HG03469 (cell line): Measurements from ENCODE around the gene DEPDC1B.
"Not testable (repeated sequence)": the region's sequence is repeated elsewhere in the genome, so short reads cannot be mapped to it uniquely, and the experiment has no call there.

Experiments used
- ATAC-seq: cut with Tn5 transposase; IDR thresholded peaks from one replicate; pipeline ENCODE4 v1.9.1; 2021; ENCODE audit warnings: mild to moderate bottlenecking, moderate library complexity, moderate number of reproducible peaks; ENCODE audit not compliant: unreplicated experiment

DEPDC1B gene

GRCh38 chr5:60700416-60700757, 421 bp upstream of the DEPDC1B start:
- peak; percentile 2 for ATAC-seq

- no peak for ATAC-seq
These were observed 718 bp downstream of the DEPDC1B start for GRCh38 chr5:60699288-60699608.

- no peak for ATAC-seq
These were observed 1.6 kb downstream of the DEPDC1B start for GRCh38 chr5:60698336-60698735.

- no peak for ATAC-seq
These were observed 9.6 kb downstream of the DEPDC1B start for GRCh38 chr5:60690326-60690725.

- no peak for ATAC-seq
These were observed 11.0 kb downstream of the DEPDC1B start for GRCh38 chr5:60688980-60689379.

- peak; percentile 92 for ATAC-seq
These were observed 11.8 kb downstream of the DEPDC1B start for GRCh38 chr5:60687927-60688720.

GRCh38 chr5:60686157-60686556, 13.8 kb downstream of the DEPDC1B start:
- ATAC-seq = no peak

GRCh38 chr5:60685700-60686099, 14.3 kb downstream of the DEPDC1B start:
- no peak for ATAC-seq

- ATAC-seq = no peak
These were observed 14.9 kb downstream of the DEPDC1B start for GRCh38 chr5:60685028-60685427.

- ATAC-seq = not testable (repeated sequence)
These were observed 18.0 kb downstream of the DEPDC1B start for GRCh38 chr5:60682007-60682406.

GRCh38 chr5:60679816-60680215, 20.1 kb downstream of the DEPDC1B start:
- ATAC-seq = no peak

- no peak for ATAC-seq
These were observed 21.9 kb downstream of the DEPDC1B start for GRCh38 chr5:60677850-60678664.

- ATAC-seq = no peak
These were observed 24.7 kb downstream of the DEPDC1B start for GRCh38 chr5:60675286-60675685.

GRCh38 chr5:60674251-60675069, 25.5 kb downstream of the DEPDC1B start:
- no peak for ATAC-seq

GRCh38 chr5:60673334-60673733, 26.6 kb downstream of the DEPDC1B start:
- no peak for ATAC-seq

GRCh38 chr5:60672693-60673264, 27.2 kb downstream of the DEPDC1B start:
- ATAC-seq = no peak

- no peak for ATAC-seq
These were observed 27.9 kb downstream of the DEPDC1B start for GRCh38 chr5:60671899-60672692.

GRCh38 chr5:60670749-60671148, 29.2 kb downstream of the DEPDC1B start:
- no peak for ATAC-seq

- ATAC-seq = no peak
These were observed 31.2 kb downstream of the DEPDC1B start for GRCh38 chr5:60668686-60669304.
